ENCODE results near the gene IDE. TPM values are rescaled to one million over a fixed set of nuclear protein-coding genes. Genes with fewer than 3 reads are reported as not detected.
A peak's percentile ranks its signal among the peaks of the same experiment; 100 is the strongest.
"Not testable (repeated sequence)": the region's sequence is repeated elsewhere in the genome, so short reads cannot be mapped to it uniquely, and the experiment has no call there.

IDE gene
- polyA plus RNA-seq = 11.7 TPM

DNA sequence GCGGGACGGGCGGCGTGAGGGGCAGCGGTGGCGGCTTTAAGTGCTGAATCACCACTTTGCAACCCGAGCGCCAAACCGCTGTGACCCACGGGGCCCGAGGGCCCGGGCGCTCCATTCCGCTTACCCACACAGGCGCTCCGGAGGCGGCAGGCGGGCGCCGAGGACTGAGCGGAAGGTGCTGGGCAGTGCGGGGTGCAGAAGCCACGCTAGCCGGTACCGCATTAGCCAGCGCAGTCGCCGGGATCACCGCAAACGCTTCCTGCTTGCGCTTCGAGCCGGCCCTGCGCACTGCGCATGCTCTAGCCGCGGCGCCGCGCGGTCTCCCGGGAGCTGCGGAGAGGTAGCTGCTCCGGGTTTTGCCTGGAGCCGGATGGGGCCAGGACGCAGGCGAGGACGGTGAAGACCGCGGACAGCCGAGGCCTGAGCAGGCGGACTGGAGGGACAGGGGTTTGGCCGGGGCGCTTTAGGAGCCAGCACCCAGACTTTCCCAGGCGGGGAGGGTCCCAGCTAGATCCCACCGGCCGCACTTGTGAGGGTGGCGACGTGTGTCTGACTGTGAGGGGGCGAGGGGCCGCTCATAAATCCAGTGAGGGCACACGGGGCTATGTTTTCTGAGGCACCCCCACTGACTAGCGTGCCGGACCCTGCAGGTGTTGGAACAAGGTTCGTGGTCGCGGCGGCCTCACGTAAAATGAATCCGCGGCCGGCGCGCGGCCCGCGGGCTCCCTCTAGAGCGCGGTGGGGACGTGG, at the start of gene IDE:
IDE (minus strand) TSS at position 296 of the 750 bp plus-strand sequence; CDS start at position 222, 74 bp downstream.
- Mint-ChIP-seq H3K4me1 (peaks cover 21 to 34% (median 30%) of the 10 kb centered on the region in 3 donors), H3K4me3 (peak within 1 kb of the TSS; percentile 88 to 98 (median 96)), H3K27ac (peak within 1 kb of the TSS; percentile 87 to 96 (median 95)), H3K36me3 (no peaks in the 10 kb centered on the region), H3K9me3 (no peaks in the 10 kb centered on the region), H3K27me3 (no peaks in the 10 kb centered on the region)

DNA sequence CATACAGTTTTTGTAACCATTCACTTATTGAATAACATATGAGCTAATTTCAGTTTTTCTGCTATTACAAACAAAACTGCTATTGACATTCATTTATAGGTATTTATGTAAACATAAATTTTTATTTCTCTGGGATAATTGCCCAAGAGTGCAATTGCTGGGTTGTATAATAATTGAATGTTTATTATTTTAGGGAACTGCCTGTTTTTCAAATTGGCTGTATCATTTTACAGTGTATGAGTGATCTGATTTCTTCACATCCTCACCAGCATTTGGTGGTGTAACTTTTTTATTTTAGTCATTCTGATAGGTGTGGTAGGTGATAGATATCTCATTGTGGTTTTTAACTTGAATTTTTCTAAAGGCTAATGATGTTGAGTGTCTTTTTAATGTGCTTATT, 45.5 kb upstream of the IDE start:
- no peak overlapping the region for H3K4me3 Mint-ChIP-seq
- peaks cover 16% of the 10 kb centered on the region for H3K36me3 Mint-ChIP-seq
- peaks cover 0 to 2% (median 2%) of the 10 kb centered on the region in 3 donors for H3K9me3 Mint-ChIP-seq
- H3K27me3 Mint-ChIP-seq = no peaks in the 10 kb centered on the region
- no peak overlapping the region for H3K27ac Mint-ChIP-seq
- peaks cover 0 to 3% (median 0%) of the 10 kb centered on the region in 3 donors for H3K4me1 Mint-ChIP-seq

- Mint-ChIP-seq H3K27ac (no peak overlapping the region), H3K36me3 (peaks cover 9% of the 10 kb centered on the region), H3K27me3 (no peaks in the 10 kb centered on the region), H3K4me1 (peaks cover 0 to 3% (median 0%) of the 10 kb centered on the region in 3 donors), H3K9me3 (no peaks in the 10 kb centered on the region), H3K4me3 (no peak overlapping the region)
Observed at GRCh38 chr10:92615515-92615914, 41.6 kb upstream of the IDE start.

GRCh38 chr10:92604841-92605240, 30.9 kb upstream of the IDE start:
- Mint-ChIP-seq H3K4me1 (peaks cover 6 to 14% (median 13%) of the 10 kb centered on the region in 3 donors), H3K27ac (peak overlapping the region in 1 of 3 donors; percentile 77), H3K36me3 (peaks cover 9% of the 10 kb centered on the region), H3K27me3 (no peaks in the 10 kb centered on the region), H3K9me3 (no peaks in the 10 kb centered on the region), H3K4me3 (no peak overlapping the region)

GRCh38 chr10:92598321-92598720, 24.4 kb upstream of the IDE start:
- Mint-ChIP-seq H3K4me3 (peak overlapping the region in 1 of 4 donors; percentile 53), H3K9me3 (no peaks in the 10 kb centered on the region), H3K27ac (peak overlapping the region in 1 of 3 donors; percentile 58), H3K36me3 (peaks cover 4% of the 10 kb centered on the region), H3K4me1 (peaks cover 7 to 25% (median 15%) of the 10 kb centered on the region in 3 donors), H3K27me3 (no peaks in the 10 kb centered on the region)

- no peaks in the 10 kb centered on the region for H3K9me3 Mint-ChIP-seq
- H3K4me3 Mint-ChIP-seq = peak overlapping the region; percentile 12 to 97 (median 74)
- peaks cover 5% of the 10 kb centered on the region for H3K36me3 Mint-ChIP-seq
- peaks cover 20 to 25% (median 24%) of the 10 kb centered on the region in 3 donors for H3K4me1 Mint-ChIP-seq
- H3K27me3 Mint-ChIP-seq = no peaks in the 10 kb centered on the region
- H3K27ac Mint-ChIP-seq = peak overlapping the region in 2 of 3 donors; percentile 25 to 26
Observed at GRCh38 chr10:92595505-92595904, 21.6 kb upstream of the IDE start.

DNA sequence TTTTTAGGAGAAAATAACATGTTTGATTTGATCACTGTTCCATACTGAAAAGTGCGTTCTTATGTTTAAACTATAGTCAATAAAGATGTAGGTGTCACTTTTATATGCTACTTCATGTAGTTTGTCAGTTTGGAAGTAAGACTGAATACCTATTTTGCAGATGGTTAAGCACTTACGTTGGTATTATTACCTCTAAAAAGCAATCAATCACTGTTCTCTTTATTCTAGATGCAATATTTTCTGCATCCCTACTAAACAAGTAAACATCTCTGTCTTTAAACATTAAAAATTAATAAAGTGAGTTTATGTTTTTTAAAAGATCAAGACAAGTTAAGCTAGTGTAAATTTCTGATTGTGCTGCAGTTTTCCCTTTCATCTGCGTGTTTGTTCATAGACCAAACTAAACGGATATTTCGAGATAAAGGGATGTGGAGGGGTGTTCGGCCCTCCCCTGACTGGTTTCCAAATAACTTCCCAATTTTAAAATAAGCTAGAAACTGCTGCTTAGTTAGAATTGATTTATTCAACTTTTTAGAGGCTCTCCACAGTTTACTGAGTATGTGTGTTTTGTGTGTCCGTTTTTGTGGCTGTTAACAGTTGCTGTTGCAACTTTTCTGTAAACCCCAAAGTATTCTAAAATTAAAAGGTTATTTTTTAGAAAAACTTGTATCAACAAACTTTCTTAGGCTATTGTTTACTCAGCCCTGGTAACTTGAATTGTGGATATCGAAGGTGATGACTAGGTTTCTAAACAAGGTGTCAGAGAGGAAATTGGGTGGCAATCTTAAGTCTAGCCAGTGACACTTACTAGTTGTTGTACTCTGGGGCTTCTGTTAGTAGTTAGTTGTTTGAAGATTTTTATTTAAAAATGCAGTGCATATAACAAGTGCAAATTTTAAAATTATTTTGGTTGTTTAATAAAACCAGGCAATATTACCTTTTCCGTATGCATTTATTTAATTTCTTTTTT, 20.0 kb upstream of the IDE start:
- Mint-ChIP-seq H3K4me1 (peaks cover 25 to 28% (median 28%) of the 10 kb centered on the region in 3 donors), H3K27me3 (no peaks in the 10 kb centered on the region)

DNA sequence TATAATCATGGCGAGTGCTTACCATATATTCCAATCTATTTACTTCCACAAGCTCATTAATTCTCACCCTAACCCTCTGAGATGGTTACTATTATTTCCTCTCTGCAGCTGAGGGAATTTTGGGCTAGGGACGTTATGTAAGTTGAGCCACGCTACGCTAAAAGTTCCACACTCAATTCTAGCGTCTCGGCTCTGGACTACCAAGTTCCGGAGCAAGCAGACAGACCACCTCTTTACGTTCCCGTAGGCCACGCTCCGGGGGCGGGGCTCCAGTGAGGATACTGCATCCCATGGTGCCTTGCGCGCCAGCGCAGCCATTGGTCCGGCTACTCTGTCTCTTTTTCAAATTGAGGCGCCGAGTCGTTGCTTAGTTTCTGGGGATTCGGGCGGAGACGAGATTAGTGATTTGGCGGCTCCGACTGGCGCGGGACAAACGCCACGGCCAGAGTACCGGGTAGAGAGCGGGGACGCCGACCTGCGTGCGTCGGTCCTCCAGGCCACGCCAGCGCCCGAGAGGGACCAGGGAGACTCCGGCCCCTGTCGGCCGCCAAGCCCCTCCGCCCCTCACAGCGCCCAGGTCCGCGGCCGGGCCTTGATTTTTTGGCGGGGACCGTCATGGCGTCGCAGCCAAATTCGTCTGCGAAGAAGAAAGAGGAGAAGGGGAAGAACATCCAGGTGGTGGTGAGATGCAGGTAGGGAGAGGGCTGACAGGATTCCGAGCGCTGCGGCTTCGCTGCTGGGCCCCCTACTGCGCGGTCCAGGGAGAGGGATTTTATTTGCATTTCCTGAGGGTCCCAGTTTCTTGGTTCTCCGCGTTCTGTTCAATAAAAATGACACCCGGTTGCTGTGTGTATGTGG, 19.1 kb upstream of the IDE start, which contains the start of gene KIF11:
KIF11 (plus strand) TSS at position 370 of the 858 bp plus-strand sequence; CDS start at position 616, 246 bp downstream.
- Mint-ChIP-seq H3K4me1 (peaks cover 25 to 28% (median 25%) of the 10 kb centered on the region in 3 donors), H3K9me3 (no peaks in the 10 kb centered on the region), H3K27ac (peak within 1 kb of the TSS; percentile 98 to 99 (median 99)), H3K36me3 (peaks cover 5% of the 10 kb centered on the region), H3K4me3 (peak within 1 kb of the TSS; percentile 96 to 100 (median 98)), H3K27me3 (no peaks in the 10 kb centered on the region)

More for the DNA sequence above, 20.0 kb upstream of the IDE start:
- Mint-ChIP-seq H3K9me3 (no peaks in the 10 kb centered on the region), H3K27ac (peak overlapping the region; percentile 23 to 98 (median 59)), H3K36me3 (peaks cover 5% of the 10 kb centered on the region), H3K4me3 (peak overlapping the region; percentile 96 to 100 (median 98))

DNA sequence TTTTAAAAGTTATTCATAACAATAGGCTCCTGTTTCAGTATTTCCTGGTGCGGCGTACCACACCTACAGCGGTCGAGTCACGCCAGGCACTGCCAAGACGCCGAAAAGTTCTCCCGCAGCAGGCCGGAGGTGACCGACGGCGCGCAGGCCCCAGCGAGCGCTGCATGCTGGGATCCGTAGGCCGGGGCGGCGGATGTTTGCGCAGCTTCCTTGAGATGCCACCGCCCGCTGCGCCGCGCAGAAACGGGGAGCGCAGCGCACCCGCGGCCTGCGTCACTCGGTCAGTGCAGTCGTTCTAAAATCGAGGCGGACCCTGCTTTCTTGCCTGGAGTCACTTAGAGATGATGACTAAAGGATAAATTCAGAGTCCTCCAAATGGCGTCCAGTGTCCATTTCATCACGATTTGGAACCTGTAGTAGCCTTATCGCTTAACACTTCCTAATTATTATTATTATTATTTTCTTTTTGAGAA, 17.7 kb upstream of the IDE start:
- Mint-ChIP-seq H3K4me3 (peak overlapping the region; percentile 96 to 100 (median 98)), H3K27ac (peak overlapping the region; percentile 98 to 99 (median 99)), H3K4me1 (peaks cover 22 to 25% (median 23%) of the 10 kb centered on the region in 3 donors), H3K27me3 (no peaks in the 10 kb centered on the region), H3K9me3 (no peaks in the 10 kb centered on the region), H3K36me3 (peaks cover 4% of the 10 kb centered on the region)

GRCh38 chr10:92590623-92591549, 17.0 kb upstream of the IDE start:
- Mint-ChIP-seq H3K4me3 (peak overlapping the region; percentile 93 to 100 (median 96)), H3K4me1 (peaks cover 18 to 25% (median 23%) of the 10 kb centered on the region in 3 donors), H3K27ac (peak overlapping the region; percentile 96 to 99 (median 98)), H3K36me3 (peaks cover 4% of the 10 kb centered on the region), H3K27me3 (no peaks in the 10 kb centered on the region), H3K9me3 (no peaks in the 10 kb centered on the region)

GRCh38 chr10:92582347-92582746, 8.5 kb upstream of the IDE start:
- H3K36me3 Mint-ChIP-seq, H3K9me3 Mint-ChIP-seq, H3K27ac Mint-ChIP-seq, H3K4me3 Mint-ChIP-seq, H3K4me1 Mint-ChIP-seq, H3K27me3 Mint-ChIP-seq: not testable (repeated sequence)

DNA sequence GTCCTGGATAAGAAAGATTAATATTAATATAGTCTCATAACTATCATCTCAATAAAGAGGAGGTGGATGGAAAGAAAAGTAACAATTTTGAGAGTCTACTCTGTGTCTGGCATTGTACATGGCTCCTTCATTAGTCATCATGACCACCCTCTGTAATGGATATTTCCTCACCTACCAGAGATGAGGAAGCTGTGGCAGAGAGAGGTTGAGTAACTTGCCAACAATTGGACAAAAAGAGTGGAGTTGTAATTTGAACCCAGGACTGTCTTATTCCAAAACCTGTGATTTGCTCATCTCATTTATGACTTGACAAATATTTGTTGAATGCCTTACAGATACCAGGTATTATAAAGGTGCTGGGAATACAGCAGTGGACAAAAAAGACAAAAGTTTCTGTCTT, 2.1 kb upstream of the IDE start:
- no peaks in the 10 kb centered on the region for H3K36me3 Mint-ChIP-seq
- no peak overlapping the region for H3K27ac Mint-ChIP-seq
- no peaks in the 10 kb centered on the region for H3K27me3 Mint-ChIP-seq
- H3K4me3 Mint-ChIP-seq = no peak overlapping the region
- peaks cover 18 to 25% (median 24%) of the 10 kb centered on the region in 3 donors for H3K4me1 Mint-ChIP-seq
- H3K9me3 Mint-ChIP-seq = no peaks in the 10 kb centered on the region

Data from IgD-negative memory B cell (primary cell).